Kidney capillary endothelial cell (primary cell): ENCODE data around the gene SLAIN2.
"Not testable (repeated sequence)": the region's sequence is repeated elsewhere in the genome, so short reads cannot be mapped to it uniquely, and the experiment has no call there.

Experiments used
- DNase-seq: peaks from one replicate; pipeline ENCODE4 v3.0.0-alpha.2; 2018; ENCODE audit warnings: low spot score

Gene SLAIN2

DNA sequence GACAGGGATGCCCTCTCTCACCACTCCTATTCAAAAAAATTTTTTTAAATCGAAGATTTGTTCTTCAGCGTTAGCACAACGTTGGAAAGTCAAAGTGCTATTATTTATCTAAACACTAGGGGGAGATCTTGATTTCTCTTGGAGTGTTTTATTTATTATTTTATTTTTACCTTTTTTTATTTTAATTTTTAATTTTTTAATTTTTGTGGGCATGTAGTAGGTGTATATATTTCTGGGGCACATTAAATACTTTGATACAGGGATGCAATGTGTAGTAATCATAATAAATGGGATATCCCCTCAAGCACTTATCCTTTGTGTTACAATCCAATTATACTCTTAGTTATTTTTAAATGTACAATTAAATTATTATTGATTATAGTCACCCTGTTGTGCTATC lies 104.4 kb downstream of the SLAIN2 start:
- DNase-seq: peak; percentile 26

DNA sequence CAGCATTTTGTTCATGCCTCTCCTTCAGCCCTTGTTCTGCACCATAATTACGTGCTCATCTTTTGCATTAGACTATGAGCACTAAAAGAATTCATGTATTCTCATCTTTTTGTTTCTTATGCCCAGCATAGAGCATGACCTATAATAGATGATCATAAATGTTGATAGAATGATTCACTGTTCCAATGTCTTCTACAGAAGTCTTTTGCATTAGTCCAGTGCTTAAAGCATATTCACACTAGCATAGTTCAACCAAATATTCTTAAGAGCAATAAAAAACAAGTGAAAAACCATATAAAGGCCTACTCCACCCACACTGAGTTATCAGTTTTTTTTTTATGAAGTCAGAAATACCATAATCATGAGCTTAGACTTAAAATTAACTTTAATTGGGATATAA lies 105.3 kb downstream of the SLAIN2 start:
- DNase-seq: no peak

DNA sequence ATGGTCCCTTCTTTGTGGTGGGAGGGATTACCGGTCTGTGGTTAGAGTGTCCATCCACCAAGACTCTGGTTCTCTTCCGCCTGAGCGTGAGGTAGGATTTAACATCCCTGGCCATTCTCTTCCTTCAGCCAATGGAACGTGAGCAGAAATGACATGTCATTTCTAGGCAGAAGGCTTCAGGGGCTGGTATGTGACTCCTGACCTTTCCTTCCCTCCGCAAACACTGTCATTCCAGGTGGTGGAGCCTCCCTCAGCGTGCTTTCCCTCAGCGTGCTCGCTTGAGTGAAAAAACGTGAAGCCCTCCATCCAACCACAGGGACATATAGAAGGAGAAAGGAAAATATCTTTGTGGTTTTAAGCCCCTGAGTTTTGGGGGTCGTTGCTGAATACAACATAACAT lies 107.8 kb downstream of the SLAIN2 start:
- no peak for DNase-seq

DNA sequence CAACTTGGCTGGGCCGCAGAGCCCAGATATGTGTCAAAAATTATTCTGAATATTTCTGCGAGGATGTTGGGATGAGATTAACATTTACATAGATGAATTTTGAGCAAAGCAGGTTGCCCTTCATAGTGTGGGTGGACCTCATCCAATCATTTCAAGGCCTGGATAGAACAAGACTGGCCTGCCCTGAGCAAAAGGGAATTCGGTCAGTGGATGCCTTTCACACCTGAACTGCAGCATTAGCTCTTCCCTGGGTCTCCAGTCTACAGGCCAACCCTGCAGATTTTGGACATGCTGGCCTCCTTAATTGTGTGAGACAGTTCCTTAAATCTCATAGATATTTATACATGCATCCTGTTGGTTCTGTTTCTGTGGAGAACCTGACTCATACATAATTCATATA lies 109.4 kb downstream of the SLAIN2 start:
- DNase-seq: no peak

DNA sequence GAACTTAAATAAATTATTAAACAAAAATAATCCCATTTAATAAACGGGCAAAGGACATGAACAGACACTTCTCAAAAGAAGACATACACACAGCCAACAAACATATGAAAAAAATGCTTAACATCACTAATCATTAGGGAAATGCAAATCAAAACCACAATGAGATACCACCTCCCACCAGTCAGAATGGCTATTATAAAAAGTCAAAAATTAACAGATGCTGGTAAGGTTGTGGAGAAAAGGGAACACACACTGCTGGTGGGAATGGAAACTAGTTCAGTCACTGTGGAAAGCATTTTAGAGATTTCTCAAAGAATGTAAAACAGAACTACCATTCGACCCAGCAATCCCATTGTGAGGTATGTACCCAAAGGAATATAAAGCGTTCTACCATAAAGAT lies 110.3 kb downstream of the SLAIN2 start:
- DNase-seq: not testable (repeated sequence)

DNA sequence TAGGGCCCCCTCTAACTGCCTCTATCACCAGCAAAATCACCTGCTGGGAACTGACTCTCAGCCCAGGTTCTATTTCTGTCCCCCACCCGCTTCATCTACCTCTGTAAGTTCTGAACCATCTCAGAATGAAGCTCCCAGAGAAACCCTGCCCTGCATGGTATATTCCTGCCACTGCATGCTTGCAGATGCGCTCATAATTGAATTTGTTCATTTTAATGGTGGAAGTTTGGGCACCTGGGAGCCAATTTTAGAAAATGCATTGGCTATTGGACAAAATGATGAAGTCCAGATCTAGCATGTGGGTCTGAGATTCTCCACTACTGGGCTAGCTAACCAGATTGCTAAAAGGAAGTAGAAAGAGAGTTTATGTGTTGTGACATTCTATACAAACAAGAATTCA lies 113.3 kb downstream of the SLAIN2 start:
- no peak for DNase-seq

DNA sequence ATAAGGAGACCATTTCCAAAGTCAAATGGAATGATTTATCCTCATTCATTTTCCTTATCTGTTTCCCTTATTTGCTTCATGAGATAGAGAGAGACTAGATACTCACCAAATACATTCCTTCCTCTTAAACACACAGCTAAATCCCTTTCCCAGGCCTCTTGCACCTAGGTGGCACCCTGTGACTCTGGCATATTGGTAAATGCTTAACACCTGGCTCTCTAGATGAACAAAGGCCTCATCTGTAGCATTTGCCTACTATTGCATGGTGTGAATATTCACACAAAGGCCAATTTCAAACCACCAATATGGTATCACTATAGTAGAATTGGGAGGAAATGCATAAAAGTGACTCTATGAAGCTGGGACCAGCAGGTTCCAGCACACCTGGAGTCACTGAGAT lies 119.7 kb downstream of the SLAIN2 start:
- no peak for DNase-seq

DNA sequence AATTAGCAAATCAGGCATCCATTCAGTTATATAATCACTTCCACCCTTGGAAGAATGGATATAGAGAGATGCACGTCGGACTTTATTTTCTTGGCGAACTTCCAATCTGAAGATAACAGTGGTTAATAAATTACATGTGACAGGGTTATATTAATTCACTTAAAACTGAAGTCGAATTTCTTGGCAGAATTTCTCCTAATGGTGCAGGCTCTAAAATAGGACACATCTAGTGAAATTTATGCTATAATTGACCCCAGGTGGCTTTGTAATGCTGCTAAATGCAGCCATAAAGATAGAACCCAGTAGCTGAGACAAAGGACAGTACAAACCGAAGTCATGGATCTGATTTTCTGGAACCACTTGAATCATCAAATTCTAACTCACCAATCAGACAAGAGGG lies 121.0 kb downstream of the SLAIN2 start:
- DNase-seq: no peak

DNA sequence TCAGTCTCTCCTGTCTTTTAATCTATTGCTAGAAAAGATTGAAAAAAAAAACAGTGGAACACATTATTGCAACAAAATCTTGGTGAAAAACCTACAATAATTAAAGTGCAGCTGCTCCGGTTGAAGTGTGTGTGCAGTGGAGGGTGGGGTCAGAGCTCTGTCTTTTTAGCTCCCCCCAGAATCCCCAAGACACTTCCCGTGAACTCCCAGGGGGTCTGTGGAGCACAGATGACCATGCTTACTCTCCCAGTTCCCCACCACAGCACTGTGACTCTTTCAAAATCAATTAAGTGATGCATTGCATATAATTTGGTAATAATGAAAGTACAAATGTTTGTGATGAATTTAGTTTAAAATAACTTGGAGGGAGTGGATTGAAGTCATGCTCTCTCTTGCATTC lies 126.1 kb downstream of the SLAIN2 start:
- no peak for DNase-seq

DNA sequence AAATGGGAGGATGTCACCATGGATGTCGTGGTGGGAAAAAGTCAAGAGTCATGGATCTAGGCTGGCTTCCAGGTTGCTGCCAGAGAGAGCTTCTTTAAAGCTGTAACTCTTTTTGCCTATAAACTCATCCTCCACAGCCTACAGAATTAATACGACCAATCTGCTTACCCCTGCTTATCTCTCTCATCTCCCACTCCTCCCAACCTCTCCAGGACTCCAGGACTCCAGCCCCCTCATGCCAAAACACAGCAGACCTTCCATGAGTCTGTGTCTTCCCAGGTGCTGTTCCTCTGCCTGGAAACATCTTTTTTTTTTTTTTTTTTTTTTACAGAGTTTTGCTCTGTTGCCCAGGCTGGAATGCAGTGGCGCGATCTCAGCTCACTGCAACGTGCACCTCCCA lies 126.6 kb downstream of the SLAIN2 start:
- DNase-seq: no peak

DNA sequence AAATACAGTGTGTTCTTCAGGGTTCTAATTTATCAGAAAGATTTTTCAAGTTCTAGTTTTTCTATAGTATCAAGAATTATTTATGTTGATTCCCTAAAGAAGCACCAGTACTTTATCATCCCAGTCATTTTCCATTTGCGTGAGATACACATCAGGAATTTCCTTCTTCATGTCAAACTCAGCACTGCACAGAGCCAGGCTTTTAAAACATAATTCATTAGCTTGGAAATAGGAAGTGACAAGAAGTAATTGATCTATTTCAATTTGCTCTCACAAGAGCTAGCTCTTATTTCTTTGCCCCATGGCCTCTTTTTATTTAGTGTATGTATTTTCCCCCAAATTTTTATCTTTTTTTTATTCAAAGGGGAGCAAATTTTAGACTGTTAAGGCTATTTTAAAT lies 128.8 kb downstream of the SLAIN2 start:
- DNase-seq: no peak

DNA sequence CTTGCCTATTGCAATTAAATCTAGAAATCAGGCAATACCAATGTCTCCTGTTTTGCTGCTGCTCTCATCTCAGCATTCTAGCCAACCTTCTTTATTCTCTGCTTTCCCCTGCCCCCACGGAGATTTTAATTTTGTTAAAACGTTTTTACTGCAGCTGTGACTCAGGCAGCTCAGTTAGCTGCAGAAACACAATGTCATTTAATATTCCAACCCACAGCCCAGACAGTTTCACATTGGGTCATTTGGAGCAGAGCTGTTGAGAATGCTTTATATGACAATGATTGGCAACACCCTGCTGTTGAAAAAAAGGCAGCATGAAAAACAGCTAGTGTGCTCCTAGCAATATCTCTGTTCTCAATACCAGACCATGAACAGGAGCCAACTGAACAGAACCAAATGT lies 129.2 kb downstream of the SLAIN2 start:
- no peak for DNase-seq

DNA sequence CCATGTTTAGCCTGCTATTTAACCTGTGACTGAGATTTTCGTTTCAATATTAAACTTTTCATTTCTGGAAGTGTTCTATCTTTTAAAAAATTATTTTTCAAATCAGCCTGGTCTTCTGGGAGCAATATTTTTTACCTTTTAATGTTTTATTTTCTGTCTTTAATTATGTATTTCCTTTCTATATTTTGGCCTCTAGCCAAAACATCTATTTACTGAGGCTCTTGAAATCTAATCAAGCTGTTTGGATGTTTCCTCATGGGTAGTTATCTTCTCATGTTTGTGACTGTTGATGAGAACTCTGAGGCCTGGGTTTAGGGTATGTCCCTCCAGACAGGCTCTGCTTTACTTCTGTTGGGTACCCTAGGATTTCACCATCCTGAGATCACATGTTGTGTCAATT lies 131.5 kb downstream of the SLAIN2 start:
- DNase-seq: no peak

DNA sequence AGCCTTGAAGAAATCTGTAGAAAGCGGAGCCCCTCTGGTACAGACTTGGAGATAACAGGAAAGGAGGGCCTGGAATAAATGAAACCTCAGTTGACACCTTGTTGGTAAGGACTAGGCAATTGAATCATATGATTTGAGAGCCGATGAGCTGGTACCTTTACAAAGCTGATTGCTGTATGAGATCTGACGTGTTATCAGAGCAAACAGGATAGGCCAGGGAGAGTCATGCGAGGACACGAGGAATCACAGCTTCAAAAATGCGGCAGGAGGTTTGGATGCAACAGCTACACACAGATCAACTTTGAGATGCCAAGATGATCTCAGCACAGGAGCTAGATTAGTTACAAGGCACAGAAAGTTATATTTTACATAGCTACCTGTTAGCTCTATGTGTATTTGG lies 134.4 kb downstream of the SLAIN2 start:
- no peak for DNase-seq
